HG03064 (cell line): ENCODE data around the gene CDA.

Source experiments
- ATAC-seq: cut with Tn5 transposase; IDR thresholded peaks from one replicate; pipeline ENCODE4 v1.9.1; 2021; ENCODE audit warnings: low read depth; ENCODE audit not compliant: unreplicated experiment

CDA gene

DNA sequence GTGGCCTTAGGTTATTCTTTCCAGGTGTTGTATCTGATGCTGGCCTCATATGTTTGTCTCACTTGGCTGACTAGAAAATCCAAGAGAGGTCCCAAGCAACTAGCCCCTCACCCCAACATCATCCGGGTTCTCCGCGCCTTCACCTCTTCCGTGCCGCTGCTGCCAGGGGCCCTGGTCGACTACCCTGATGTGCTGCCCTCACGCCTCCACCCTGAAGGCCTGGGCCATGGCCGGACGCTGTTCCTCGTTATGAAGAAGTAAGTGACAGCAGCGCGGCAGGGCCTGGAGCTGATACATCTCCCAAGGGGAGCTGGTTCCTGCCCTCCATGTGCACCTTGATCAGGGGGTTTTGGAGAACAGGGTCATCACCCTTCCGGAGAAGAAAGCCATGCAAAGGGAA, 55.5 kb downstream of the CDA start:
- ATAC-seq = no peak

DNA sequence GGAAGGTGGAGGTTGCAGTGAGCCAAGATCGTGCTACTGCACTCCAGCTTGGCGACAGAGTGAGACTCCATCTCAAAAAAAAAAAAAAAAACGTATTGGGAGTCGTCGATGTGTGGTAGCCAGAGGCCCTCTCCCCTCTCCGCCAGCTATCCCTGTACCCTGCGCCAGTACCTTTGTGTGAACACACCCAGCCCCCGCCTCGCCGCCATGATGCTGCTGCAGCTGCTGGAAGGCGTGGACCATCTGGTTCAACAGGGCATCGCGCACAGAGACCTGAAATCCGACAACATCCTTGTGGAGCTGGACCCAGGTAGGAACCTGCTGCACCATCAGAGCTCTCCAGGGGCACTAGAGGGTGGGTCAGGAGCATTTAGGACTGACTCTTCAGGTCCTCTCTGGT, 56.5 kb downstream of the CDA start:
- ATAC-seq = no peak

DNA sequence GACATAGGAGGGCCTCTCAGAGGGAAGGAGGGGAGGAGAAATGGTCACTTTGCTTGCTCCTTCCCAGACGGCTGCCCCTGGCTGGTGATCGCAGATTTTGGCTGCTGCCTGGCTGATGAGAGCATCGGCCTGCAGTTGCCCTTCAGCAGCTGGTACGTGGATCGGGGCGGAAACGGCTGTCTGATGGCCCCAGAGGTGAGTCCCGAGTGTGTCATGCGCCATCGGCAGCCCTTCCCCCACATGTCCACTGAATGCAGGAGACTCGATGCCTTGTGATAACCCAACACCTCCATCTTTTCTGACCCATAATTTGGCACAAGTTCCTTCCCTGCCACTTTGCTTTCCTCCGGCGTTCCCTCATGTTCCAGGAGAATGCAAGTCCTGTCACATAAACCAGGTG, 59.5 kb downstream of the CDA start:
- no peak for ATAC-seq

DNA sequence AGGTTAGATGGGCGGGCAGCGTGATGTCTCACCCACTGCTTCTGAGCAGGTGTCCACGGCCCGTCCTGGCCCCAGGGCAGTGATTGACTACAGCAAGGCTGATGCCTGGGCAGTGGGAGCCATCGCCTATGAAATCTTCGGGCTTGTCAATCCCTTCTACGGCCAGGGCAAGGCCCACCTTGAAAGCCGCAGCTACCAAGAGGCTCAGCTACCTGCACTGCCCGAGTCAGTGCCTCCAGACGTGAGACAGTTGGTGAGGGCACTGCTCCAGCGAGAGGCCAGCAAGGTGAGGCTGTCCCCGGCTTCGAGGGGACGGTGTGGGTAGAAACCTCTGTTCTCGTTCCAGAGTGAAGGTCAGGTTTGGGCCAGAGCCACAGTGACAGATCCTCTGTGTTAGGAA, 60.0 kb downstream of the CDA start:
- ATAC-seq = no peak

DNA sequence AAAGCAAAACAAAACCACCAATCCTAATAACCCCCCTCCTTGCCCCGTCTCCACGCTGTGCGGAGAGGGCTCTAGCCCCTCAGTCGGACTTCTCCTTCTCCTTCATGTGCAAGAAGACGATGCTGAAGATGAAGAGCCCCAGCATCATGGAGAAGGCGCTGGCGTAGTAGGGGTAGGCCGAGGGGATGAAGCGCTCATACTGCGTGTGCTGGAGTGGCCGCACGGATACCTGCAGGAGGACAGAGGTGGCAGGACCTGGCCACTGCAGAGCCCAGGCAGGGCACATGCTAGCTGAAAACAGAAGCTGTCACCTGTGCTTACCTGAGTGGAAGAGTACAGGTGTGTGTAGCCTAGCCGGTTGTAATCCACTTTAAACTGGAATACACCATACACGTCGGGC, 63.4 kb downstream of the CDA start:
- ATAC-seq = no peak

DNA sequence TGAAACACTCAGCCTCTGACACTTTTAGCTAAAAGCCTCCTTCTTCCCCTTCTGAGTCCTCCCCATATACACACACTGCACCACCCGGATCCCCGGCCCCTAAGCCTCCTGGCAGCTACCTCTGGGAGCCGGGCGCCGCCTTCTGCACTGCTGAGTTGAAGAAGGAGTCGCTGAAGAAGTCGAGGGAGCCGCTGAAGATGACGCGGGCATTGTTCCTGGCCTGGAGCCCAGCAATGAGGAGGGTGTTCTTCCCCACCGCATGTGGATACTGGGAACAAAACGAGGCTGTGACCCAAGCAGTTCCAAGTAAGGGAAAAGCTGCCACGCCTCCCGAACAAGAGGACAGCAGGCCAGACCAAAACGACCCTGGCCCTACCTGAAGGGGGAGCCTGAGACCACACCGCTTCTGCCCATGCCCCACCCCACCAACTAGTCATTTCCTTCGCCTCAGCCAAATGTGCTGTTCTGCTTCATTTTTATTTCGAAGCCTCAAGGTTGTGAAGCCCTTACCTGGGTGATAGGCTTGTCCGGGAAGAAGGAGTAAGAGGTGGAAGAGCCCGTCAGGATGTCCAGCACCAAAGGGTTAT, 65.3 kb downstream of the CDA start:
- ATAC-seq = no peak

DNA sequence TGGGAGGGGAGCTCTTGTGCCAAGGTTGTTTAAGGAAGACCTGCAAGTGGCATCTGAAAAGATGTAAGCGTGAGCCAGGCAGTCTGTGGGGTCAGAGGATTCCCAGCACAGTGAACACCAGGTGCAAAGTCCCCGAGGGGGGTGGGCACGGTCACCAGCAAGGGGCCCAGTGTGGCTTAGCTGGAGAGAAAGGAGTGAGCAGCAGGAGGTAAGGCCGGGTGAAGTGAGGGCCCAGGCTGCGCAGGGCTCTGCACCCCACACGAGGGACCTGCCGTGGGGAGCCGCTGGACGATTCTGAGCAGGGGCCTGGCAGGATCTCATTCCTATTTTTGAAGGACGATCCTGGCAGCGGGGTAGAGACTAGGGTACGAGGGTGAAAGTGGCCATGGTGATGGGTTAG, 68.1 kb downstream of the CDA start:
- no peak for ATAC-seq

DNA sequence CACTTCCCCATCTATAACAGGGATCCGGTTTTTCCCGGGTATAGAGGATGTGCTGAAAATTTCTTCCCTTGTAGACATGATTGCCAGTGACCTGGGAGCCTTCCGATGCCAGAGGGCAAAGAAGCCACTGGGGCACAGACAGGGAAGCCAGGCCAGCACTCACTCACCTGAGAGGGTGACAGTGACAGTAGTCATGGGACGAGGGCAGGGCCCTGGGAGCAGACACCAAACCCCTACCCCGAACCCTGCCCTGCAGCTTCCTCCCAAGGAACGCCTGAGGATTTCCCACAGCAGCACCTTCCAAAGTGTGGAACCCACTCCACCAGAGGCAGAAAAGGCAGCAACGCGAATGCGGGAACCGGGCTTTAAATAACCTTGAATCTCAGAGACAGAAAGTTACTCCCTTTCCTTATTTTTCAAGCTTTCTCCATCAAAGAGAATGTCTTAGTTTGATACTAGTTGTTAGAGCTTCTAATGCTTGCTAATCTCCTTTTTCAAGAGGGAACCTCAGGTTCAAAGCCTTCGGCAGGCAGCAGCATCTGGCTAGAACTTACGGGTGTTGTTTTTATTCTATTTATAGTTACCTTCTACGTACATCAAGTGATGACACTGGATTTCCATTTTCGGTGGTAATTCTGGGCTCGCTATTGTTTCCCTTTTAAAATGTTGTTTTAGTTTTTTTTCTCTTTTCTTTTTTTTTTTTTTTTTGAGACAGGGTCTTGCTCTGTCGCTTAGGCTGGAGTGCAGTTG, 69.4 kb downstream of the CDA start:
- ATAC-seq = no peak

DNA sequence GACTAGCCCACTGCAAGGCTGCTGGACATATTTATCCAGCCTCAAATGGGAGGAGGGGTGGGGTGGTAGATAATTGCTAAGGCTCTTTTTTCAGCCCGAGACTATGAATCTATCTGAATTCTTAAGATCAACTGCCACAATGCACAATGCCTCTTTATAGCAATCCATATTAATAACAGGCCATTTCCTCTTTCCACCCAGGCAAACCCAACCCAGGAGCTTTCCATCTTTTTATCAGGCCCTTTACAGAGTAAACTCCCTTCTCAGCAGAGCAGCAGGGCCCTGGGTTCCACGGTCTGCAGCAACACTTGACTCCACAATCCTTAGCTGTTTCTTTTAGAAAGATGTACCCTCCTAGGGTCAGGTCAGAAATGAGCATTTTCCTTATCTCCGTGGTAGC, 71.5 kb downstream of the CDA start:
- ATAC-seq = no peak

DNA sequence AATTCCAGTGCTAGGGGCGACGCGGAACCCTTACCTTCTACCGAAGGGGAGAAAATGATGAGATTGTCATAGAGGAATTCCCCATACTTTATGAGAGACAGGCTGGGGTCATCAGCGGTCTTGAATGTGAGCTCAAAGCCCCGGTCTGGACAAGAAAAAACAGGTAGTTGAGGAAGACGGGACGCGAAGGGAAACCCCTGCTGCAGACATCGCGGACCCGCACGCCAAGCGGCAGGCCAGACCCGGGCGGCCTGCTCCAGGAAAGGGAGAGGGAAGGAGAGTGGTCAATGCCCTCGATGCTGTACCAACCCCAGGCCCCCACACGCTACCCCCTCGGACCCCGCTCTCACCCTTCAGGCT, 71.9 kb downstream of the CDA start:
- peak; percentile 6 for ATAC-seq

DNA sequence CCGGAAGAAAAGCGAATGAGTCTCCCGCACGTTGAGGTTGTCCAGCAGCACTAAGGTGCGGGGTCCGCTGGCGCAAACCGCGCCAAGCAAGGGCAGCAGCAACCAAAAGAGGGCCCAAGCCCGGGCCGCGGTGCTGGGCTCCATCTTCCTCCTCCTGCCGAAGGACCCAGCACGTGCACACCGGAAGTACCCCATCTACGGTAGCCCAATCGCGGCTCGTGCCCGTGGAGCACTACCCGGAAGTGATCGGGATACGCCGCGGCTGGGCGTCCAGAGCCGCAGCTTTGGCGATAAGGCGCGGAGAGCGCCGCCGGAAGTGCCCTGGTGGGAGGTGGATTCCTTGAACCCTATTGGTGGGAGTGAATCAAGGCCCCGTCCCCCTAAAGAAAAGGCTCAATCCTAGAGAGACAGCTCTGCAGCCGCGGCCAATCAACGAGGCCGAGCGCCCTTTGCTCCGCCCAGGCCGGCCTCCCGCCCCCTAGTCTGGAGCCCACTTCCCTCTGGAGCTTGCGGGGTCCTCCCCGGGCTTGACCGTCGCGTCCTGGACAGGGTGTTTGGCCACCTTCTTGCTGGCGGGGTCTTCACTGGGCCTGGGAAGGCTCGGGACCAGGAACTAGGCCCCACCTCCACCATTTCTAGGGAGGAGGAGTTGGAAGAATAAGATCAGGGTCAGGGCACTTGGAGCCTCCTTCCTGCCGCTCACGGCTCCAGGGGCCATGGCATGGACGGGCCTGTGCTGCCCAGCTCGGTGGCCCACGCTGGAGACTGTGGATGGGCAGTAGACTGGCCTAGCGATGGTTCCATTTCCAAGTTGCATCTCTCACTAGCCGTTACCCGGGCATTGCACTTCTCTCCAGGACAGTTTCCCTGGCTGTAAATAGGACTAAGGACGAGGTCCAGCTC, 72.6 kb downstream of the CDA start, which contains the start of gene DDOST:
DDOST (minus strand) TSS at position 163 of the 903 bp plus-strand sequence; CDS start at position 144, 19 bp downstream.
- ATAC-seq = peak; percentile 94

DNA sequence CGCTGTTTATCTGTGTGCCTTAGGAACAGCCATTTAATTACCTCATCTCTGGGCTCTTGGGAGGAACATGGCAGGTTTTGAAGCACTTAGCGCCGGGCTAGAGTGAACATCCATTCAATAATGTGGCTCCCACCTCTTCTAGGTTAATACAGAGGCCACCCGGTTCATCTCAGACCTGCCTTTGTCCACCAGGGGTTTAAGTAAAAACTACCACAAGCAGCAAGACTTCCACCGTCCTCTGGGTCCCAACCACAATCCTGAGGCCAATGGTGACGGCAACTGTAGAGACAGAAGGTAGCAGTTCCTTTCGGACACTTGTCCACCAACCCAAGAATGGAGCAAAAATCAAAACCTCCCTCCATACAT, 73.2 kb downstream of the CDA start:
- ATAC-seq = no peak

DNA sequence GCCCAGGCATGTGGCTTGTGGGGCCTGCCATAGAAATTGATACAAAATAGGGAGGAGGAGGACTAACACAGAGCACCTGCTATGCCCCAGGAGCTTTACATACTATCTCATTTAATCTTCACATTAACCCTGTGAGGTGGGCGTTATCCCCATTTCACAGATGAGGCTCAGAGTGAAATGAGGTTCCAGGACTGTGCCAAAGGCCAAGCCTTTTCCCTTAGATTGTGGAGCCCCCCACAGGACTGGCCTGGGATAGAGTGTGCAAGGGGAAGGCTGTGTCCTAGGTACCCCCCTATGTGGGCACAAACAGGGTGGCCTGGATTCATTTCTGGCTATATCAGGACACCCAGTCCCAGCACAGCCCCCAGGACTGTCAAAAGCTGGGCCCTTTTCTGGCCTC, 74.5 kb downstream of the CDA start:
- no peak for ATAC-seq

DNA sequence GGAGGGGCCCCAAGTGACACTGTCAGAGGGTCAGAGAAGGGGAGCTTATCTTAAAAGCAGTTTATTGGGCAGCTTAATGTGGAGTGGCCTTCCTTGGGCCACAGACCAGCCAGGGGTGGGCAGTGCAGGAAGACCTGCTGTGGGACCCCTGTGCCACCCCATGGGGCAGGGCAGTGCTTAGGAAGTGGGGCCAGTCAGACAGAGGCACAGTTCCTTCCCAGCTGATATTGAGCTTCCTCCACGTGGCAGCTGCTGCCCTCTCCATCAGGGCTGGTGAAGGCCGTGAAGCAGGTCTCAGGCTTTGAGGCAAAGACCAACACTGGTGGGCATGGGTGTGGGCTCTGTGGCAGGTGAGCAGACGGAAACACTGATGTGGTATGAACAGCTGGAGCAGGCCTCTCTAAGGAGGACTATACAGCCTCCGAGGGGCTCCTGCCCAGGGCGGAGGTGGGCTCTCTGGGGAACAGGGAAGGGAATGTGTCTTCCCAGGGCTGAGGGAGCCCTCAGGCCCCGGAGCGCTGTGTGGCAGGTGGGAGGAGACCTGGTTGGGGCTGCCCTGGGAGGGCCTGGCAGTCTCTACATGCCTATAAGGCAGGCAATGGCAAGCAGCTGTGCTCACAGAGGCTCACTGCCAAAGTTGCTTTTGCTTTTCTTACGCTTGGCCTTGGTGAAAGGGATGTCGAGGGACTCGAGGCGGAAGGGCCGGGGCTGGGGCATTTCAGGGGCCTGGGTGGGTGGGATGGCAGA, 75.2 kb downstream of the CDA start:
- ATAC-seq = no peak

DNA sequence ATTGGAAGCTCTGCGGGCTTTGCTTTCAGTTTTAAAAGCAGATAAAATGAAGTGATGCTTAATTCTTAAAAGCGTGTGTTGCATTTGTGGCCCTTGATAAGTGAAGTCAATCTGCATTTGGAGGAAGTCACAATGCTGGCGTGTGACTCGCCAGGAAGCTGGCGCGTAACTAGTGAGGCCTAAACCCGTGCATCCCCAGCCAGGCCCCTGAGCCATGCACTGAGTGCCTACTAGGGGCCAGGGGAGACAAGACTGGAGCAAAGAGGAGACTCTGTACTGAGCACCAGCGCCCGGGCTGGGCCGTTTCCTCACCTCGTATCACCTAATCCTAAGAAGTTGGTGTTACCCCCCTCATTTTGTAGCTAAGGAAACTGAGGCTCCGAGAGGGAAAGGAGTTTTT, 76.8 kb downstream of the CDA start:
- ATAC-seq = no peak

DNA sequence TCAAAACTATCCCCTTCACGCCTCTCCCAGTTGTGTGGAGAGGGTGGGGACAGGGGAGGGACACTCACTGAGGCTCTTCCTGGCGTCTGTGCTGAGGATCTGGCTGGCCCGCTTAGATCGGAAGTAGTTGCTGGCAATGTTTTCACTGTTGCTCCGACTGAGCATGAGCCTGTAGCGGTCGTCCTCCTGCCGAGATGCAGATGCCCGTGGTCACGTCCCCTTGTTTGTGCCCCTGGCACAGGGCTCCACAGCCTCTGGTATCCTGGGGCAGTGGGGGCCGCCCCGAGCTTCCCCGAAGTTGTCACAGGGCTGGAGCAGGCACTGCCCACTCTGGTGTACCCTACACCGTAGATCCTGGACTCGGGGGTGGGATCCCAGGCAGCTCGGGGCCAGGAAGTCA, 77.2 kb downstream of the CDA start:
- no peak for ATAC-seq

DNA sequence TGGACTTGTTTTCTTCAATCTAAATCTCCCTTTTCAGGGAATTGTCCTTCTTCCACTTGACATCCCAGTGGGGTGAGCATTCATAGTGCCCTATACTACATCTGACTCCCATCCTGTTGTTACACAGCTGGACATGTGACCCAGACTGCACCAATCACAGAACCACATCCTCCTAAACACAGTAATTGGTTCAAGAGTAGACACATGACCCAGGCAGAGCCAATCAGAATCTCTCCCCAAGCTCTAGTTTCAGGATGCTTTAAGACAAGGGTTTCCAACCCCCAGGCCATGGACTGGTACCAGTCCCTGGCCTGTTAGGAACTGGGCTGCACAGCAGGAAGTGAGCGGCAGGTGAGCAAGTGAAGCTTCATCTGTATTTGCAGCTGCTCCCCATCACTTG, 77.9 kb downstream of the CDA start:
- ATAC-seq = no peak
